GF-D8 (cell line): ENCODE results near the gene GSE1.

Experiments
- DNase-seq: peaks from one replicate; lab custom pipeline; 2025; lab: John Stamatoyannopoulos, UW

GSE1 gene

GRCh38 chr16:85649411-85650134, 36.5 kb downstream of the GSE1 start:
- DNase-seq = no peak

- DNase-seq = no peak
These were observed 37.2 kb downstream of the GSE1 start for GRCh38 chr16:85650135-85650843.

- no peak for DNase-seq
These were observed 37.9 kb downstream of the GSE1 start for GRCh38 chr16:85650844-85651628.

- no peak for DNase-seq
These were observed 38.7 kb downstream of the GSE1 start for GRCh38 chr16:85651629-85652430.

- DNase-seq = peak; percentile 9
These were observed 39.5 kb downstream of the GSE1 start for GRCh38 chr16:85652431-85653221.

GRCh38 chr16:85653290-85653891, 40.3 kb downstream of the GSE1 start:
- no peak for DNase-seq

- no peak for DNase-seq
These were observed 41.4 kb downstream of the GSE1 start for GRCh38 chr16:85654251-85655095.

GRCh38 chr16:85655216-85656129, 42.4 kb downstream of the GSE1 start:
- no peak for DNase-seq

GRCh38 chr16:85656351-85657266, 43.5 kb downstream of the GSE1 start:
- DNase-seq = no peak

GRCh38 chr16:85657267-85657650, 44.1 kb downstream of the GSE1 start:
- no peak for DNase-seq

GRCh38 chr16:85657996-85658395, 44.9 kb downstream of the GSE1 start:
- DNase-seq = no peak

- DNase-seq = no peak
These were observed 45.6 kb downstream of the GSE1 start for GRCh38 chr16:85658504-85659326.

GRCh38 chr16:85659336-85659735, 46.2 kb downstream of the GSE1 start:
- DNase-seq = no peak

- DNase-seq = no peak
These were observed 46.8 kb downstream of the GSE1 start for GRCh38 chr16:85659805-85660511.

GRCh38 chr16:85660843-85661739, 48.0 kb downstream of the GSE1 start:
- DNase-seq = no peak
